Measurements from ENCODE around the gene ASL. TPM values are rescaled to one million over a fixed set of nuclear protein-coding genes. Genes with fewer than 3 reads are reported as not detected.

The ASL gene
- total and polyA plus RNA-seq, 2 donors (not counting 1 experiment from before 2014, with no cell fraction given), result 38.0 to 48.7 TPM

GRCh38 chr7:66118603-66119002 is 43.0 kb downstream of the ASL start:
- Mint-ChIP-seq H3K4me1 (peaks cover 50% of the 10 kb centered on the region), H3K4me3 (no peak overlapping the region), H3K27me3 (no peaks in the 10 kb centered on the region), H3K9me3 (ENCODE audit: insufficient read depth) (no peaks in the 10 kb centered on the region), H3K27ac (no peak overlapping the region)
- peak overlapping the region in 1 of 2 donors; percentile 19 for H3K27ac ChIP-seq (ENCODE audit: low read length in 2 of 2)
- H3K79me2 ChIP-seq (ENCODE audit: control insufficient read depth, insufficient read depth, low read length), result peaks cover 95% of the 10 kb centered on the region
- peaks cover 15 to 23% of the 10 kb centered on the region in 2 donors for H3K4me1 ChIP-seq (ENCODE audit: control insufficient read depth in 2 of 2, insufficient read depth in 2 of 2, low read length in 2 of 2)
- WGBS (ENCODE audit: insufficient coverage), result 100% methylated on average over 1 of the region's 3 CpGs
- POLR2A ChIA-PET, result no interaction called here
- H4K20me1 ChIP-seq (ENCODE audit: control insufficient read depth, insufficient read depth, low read length, poor library complexity, severe bottlenecking), result peaks cover 68% of the 10 kb centered on the region
- TF ChIP-seq EZH2 (IDR thresholded peaks at IDR 0.05; ENCODE audit: borderline replicate concordance, insufficient read depth, low read depth, low read length, poor library complexity, severe bottlenecking) (no peak), CTCF (IDR thresholded peaks at IDR 0.05) (no peak)
- intact Hi-C loops (cut with micrococcal nuclease), result loop anchor here (5.0 to 10.0 kb wide), 3 partner anchors 366 to 1184 kb away; partner anchors contain the start of genes SBDS and TYW1
- no peak overlapping the region for H3K4me2 ChIP-seq (replicated peaks; ENCODE audit: low read depth, low read length, poor library complexity, severe bottlenecking)
- CTCF ChIA-PET, result no interaction called here
- no peaks in the 10 kb centered on the region for H3K27me3 ChIP-seq (replicated peaks in 1 of 4; ENCODE audit: control extremely low read depth in 1 of 4, control insufficient read depth in 3 of 4, insufficient read depth in 4 of 4, low read length in 3 of 4)
- no peaks in the 10 kb centered on the region for H3K9me3 ChIP-seq (ENCODE audit: control extremely low read depth in 1 of 3, control insufficient read depth in 2 of 3, insufficient read depth in 1 of 3, low read length in 2 of 3)
- H3K36me3 ChIP-seq (replicated peaks in 1 of 2; ENCODE audit: control extremely low read depth in 1 of 2, control insufficient read depth in 1 of 2, extremely low read depth in 1 of 2, insufficient read depth in 2 of 2, low read length in 1 of 2), result peaks cover 0 to 6% of the 10 kb centered on the region in 2 experiments
- no peak overlapping the region for H3K9ac ChIP-seq (ENCODE audit: low read length)
- no peak overlapping the region for H2AFZ ChIP-seq (ENCODE audit: insufficient read depth, low read depth, low read length, poor library complexity, severe bottlenecking)
- no peak for DNase-seq
- H3K4me3 ChIP-seq (ENCODE audit: control extremely low read depth in 1 of 5, extremely low read depth in 1 of 5, insufficient read depth in 1 of 5, low read depth in 2 of 5, low read length in 4 of 5), result no peak overlapping the region
- ATAC-seq (ENCODE audit: low read depth), result no peak

- no peaks in the 10 kb centered on the region for H3K9me3 Mint-ChIP-seq (ENCODE audit: insufficient read depth)
- WGBS (ENCODE audit: insufficient coverage), result 94% methylated on average over 2 of the region's 4 CpGs
- H3K9me3 ChIP-seq (ENCODE audit: control extremely low read depth in 1 of 3, control insufficient read depth in 2 of 3, insufficient read depth in 1 of 3, low read length in 2 of 3), result no peaks in the 10 kb centered on the region
- no peak overlapping the region for H3K9ac ChIP-seq (ENCODE audit: low read length)
- no peaks in the 10 kb centered on the region for H3K27me3 ChIP-seq (replicated peaks in 1 of 4; ENCODE audit: control extremely low read depth in 1 of 4, control insufficient read depth in 3 of 4, insufficient read depth in 4 of 4, low read length in 3 of 4)
- intact Hi-C loops (cut with micrococcal nuclease), result loop anchor here (5.0 to 10.0 kb wide), 3 partner anchors 367 to 1183 kb away; partner anchors contain the start of genes SBDS and TYW1
- H3K27me3 Mint-ChIP-seq, result no peaks in the 10 kb centered on the region
- H3K4me1 Mint-ChIP-seq, result peaks cover 51% of the 10 kb centered on the region
- peaks cover 93% of the 10 kb centered on the region for H3K79me2 ChIP-seq (ENCODE audit: control insufficient read depth, insufficient read depth, low read length)
- H3K4me1 ChIP-seq (ENCODE audit: control insufficient read depth in 2 of 2, insufficient read depth in 2 of 2, low read length in 2 of 2), result peaks cover 15 to 17% of the 10 kb centered on the region in 2 donors
- no peak overlapping the region for H3K27ac Mint-ChIP-seq
- DNase-seq (no peak), ATAC-seq (ENCODE audit: low read depth) (no peak)
- peaks cover 0 to 6% of the 10 kb centered on the region in 2 experiments for H3K36me3 ChIP-seq (replicated peaks in 1 of 2; ENCODE audit: control extremely low read depth in 1 of 2, control insufficient read depth in 1 of 2, extremely low read depth in 1 of 2, insufficient read depth in 2 of 2, low read length in 1 of 2)
- ChIA-PET POLR2A (no interaction called here), CTCF (interaction anchor here (0.9 kb wide), 1 partner anchor 14 kb away, joined by 3 read pairs; no protein-coding TSS in a partner anchor)
- no peak overlapping the region for H3K4me3 ChIP-seq (ENCODE audit: control extremely low read depth in 1 of 5, extremely low read depth in 1 of 5, insufficient read depth in 1 of 5, low read depth in 2 of 5, low read length in 4 of 5)
- H3K4me3 Mint-ChIP-seq, result no peak overlapping the region
- H4K20me1 ChIP-seq (ENCODE audit: control insufficient read depth, insufficient read depth, low read length, poor library complexity, severe bottlenecking), result peaks cover 70% of the 10 kb centered on the region
- TF ChIP-seq EZH2 (IDR thresholded peaks at IDR 0.05; ENCODE audit: borderline replicate concordance, insufficient read depth, low read depth, low read length, poor library complexity, severe bottlenecking) (no peak), CTCF (IDR thresholded peaks at IDR 0.05) (no peak)
- no peak overlapping the region for H2AFZ ChIP-seq (ENCODE audit: insufficient read depth, low read depth, low read length, poor library complexity, severe bottlenecking)
- no peak overlapping the region for H3K27ac ChIP-seq (ENCODE audit: low read length in 2 of 2)
- no peak overlapping the region for H3K4me2 ChIP-seq (replicated peaks; ENCODE audit: low read depth, low read length, poor library complexity, severe bottlenecking)
These were observed 43.7 kb downstream of the ASL start for GRCh38 chr7:66119245-66119850.

Measured in B cell (primary cell).